ENCODE measurements around the gene PSMG1. TPM values are rescaled to one million over a fixed set of nuclear protein-coding genes. Genes with fewer than 3 reads are reported as not detected.
A peak's percentile ranks its signal among the peaks of the same experiment; 100 is the strongest.

PSMG1 gene
- total and polyA plus RNA-seq, 2 donors (not counting 1 experiment from before 2014, with no cell fraction given) = 55.5 to 62.3 TPM

DNA sequence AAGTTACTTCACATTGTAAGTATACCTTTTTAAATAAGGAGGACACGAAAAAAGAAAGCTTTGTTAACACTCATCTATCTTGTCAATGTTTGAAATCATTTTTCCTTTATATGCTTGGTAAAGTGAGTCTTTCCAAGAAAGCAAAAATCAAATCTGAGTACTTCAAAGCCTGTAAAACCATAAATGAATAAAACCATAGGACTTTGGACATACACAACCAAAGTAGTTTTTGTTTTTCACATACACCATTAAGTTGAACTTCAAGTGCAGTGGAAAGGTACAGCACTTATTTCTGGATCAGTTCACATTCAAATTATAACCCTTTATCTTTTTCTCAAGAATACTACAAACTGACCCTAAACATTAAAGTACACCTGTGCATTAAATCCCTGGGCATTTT is 10.1 kb upstream of the PSMG1 start:
- H3K27ac ChIP-seq (ENCODE audit: insufficient read depth, low read length) = no peak overlapping the region
- no peak overlapping the region for H3K4me2 ChIP-seq (ENCODE audit: extremely low read depth, insufficient read depth, low read length)
- H4K20me1 ChIP-seq (ENCODE audit: control insufficient read depth, extremely low read depth, insufficient read depth, low read length) = no peaks in the 10 kb centered on the region
- no peaks in the 10 kb centered on the region for H3K9me3 ChIP-seq (ENCODE audit: control insufficient read depth, insufficient read depth, low read depth, low read length)
- DNase-seq (ENCODE audit: low read depth in 2 of 2) = no peak
- TF ChIP-seq EZH2 (IDR thresholded peaks at IDR 0.05; ENCODE audit: low read length, missing control alignments) = no peak
- H3K4me3 ChIP-seq (replicated peaks in 1 of 4; ENCODE audit: control extremely low read depth in 1 of 4, insufficient read depth in 1 of 4, low read depth in 3 of 4, low read length in 4 of 4) = no peak overlapping the region
- H3K79me2 ChIP-seq (ENCODE audit: control insufficient read depth, insufficient read depth, low read length) = no peaks in the 10 kb centered on the region
- no peak overlapping the region for H2AFZ ChIP-seq (ENCODE audit: low read length)
- no peaks in the 10 kb centered on the region for H3K36me3 ChIP-seq (ENCODE audit: control insufficient read depth, insufficient read depth, low read length)
- H3K4me1 ChIP-seq (ENCODE audit: control insufficient read depth, extremely low read depth, insufficient read depth, low read length) = no peaks in the 10 kb centered on the region
- no peak overlapping the region for H3K9ac ChIP-seq (ENCODE audit: insufficient read depth, low read length)
- no peaks in the 10 kb centered on the region for H3K27me3 ChIP-seq (ENCODE audit: control insufficient read depth, insufficient read depth, low read length)

DNA sequence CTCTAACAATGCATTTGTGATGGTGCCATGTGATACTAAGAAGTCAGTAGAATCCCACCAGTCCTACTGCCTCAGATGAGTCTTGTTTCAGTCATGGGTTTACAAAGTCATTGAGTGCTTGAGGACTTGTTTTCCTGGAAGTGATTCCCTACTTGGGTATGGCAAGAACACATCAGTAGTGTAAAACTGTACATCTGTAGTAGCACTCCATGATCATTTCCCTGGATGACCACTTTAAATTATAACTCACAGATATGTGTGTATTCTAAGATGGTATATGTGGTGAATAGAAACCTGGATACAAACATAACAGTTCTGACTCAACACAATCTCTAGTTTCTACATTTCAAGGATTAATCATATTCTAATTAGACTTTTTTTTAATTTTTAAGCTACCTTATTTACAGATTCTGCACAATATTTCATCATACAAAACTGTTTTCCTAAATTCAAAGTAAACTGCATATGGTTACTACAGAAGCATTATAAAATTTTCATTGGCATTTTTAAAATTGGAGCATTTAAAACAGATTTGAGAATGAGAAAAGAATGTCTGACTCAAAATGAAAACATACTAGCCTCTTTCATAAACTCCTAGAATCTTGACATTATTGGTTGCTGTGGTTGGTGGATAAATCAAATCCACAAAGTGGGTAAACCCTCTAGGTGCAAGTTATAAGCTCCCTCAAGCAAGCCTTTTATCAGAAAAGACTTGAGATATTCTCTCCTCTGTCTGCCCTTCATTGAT is 6.8 kb upstream of the PSMG1 start:
- H3K4me1 ChIP-seq (ENCODE audit: control insufficient read depth, extremely low read depth, insufficient read depth, low read length) = no peaks in the 10 kb centered on the region
- no peaks in the 10 kb centered on the region for H3K36me3 ChIP-seq (ENCODE audit: control insufficient read depth, insufficient read depth, low read length)
- H4K20me1 ChIP-seq (ENCODE audit: control insufficient read depth, extremely low read depth, insufficient read depth, low read length) = no peaks in the 10 kb centered on the region
- peak overlapping the region; percentile 29 for H3K27ac ChIP-seq (ENCODE audit: insufficient read depth, low read length)
- H3K9ac ChIP-seq (ENCODE audit: insufficient read depth, low read length) = no peak overlapping the region
- no peak overlapping the region for H2AFZ ChIP-seq (ENCODE audit: low read length)
- peak; percentile 22 to 68 for DNase-seq (ENCODE audit: low read depth in 2 of 2)
- H3K4me2 ChIP-seq (ENCODE audit: extremely low read depth, insufficient read depth, low read length) = no peak overlapping the region
- no peaks in the 10 kb centered on the region for H3K9me3 ChIP-seq (ENCODE audit: control insufficient read depth, insufficient read depth, low read depth, low read length)
- no peaks in the 10 kb centered on the region for H3K27me3 ChIP-seq (ENCODE audit: control insufficient read depth, insufficient read depth, low read length)
- no peaks in the 10 kb centered on the region for H3K79me2 ChIP-seq (ENCODE audit: control insufficient read depth, insufficient read depth, low read length)
- TF ChIP-seq, protein P1, sequence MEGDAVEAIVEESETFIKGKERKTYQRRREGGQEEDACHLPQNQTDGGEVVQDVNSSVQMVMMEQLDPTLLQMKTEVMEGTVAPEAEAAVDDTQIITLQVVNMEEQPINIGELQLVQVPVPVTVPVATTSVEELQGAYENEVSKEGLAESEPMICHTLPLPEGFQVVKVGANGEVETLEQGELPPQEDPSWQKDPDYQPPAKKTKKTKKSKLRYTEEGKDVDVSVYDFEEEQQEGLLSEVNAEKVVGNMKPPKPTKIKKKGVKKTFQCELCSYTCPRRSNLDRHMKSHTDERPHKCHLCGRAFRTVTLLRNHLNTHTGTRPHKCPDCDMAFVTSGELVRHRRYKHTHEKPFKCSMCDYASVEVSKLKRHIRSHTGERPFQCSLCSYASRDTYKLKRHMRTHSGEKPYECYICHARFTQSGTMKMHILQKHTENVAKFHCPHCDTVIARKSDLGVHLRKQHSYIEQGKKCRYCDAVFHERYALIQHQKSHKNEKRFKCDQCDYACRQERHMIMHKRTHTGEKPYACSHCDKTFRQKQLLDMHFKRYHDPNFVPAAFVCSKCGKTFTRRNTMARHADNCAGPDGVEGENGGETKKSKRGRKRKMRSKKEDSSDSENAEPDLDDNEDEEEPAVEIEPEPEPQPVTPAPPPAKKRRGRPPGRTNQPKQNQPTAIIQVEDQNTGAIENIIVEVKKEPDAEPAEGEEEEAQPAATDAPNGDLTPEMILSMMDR (conservative IDR thresholded peaks at IDR 0.05 in 1 of 2, IDR thresholded peaks at IDR 0.05 in 1 of 2; ENCODE audit: low read depth in 1 of 2, low read length in 2 of 2) = no peak
- TF ChIP-seq EZH2 (IDR thresholded peaks at IDR 0.05; ENCODE audit: low read length, missing control alignments) = no peak
- H3K4me3 ChIP-seq (replicated peaks in 1 of 4; ENCODE audit: control extremely low read depth in 1 of 4, insufficient read depth in 1 of 4, low read depth in 3 of 4, low read length in 4 of 4) = no peak overlapping the region

DNA sequence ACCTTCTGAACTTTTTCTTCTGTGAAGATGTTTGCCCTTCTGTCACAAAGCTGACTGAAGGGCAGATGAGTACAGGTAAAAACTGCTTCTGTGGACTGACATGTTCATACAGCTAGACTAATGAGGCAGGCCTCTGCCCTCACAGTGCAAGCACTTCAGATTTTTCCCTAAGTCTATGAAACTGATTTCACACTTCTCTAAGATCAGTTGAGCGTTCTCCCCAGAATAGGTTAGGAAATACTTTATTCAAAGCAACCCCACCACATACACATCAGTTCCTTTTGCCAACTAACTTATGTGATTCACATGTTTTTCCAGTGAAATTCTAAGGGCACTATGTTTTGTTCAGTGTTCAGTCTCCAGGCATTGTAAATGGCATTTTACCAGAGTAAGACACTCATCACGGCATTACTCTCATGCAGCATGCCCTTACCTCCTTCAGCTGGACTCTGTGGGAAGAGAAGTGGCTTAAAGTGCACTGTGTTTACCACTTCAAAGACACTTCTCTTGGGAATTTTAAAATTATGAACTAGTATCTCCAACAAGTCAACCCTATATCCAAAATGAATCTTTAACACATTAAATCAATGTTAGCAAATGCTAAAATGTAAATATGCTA is 5.4 kb upstream of the PSMG1 start:
- Histone ChIP-seq H3K79me2 (ENCODE audit: control insufficient read depth, insufficient read depth, low read length) (no peaks in the 10 kb centered on the region), H3K4me2 (ENCODE audit: extremely low read depth, insufficient read depth, low read length) (no peak overlapping the region), H3K27ac (ENCODE audit: insufficient read depth, low read length) (no peak overlapping the region), H2AFZ (ENCODE audit: low read length) (no peak overlapping the region), H3K9ac (ENCODE audit: insufficient read depth, low read length) (no peak overlapping the region), H4K20me1 (ENCODE audit: control insufficient read depth, extremely low read depth, insufficient read depth, low read length) (no peaks in the 10 kb centered on the region), H3K27me3 (ENCODE audit: control insufficient read depth, insufficient read depth, low read length) (no peaks in the 10 kb centered on the region), H3K4me3 (replicated peaks in 1 of 4; ENCODE audit: control extremely low read depth in 1 of 4, insufficient read depth in 1 of 4, low read depth in 3 of 4, low read length in 4 of 4) (no peak overlapping the region), H3K4me1 (ENCODE audit: control insufficient read depth, extremely low read depth, insufficient read depth, low read length) (no peaks in the 10 kb centered on the region), H3K9me3 (ENCODE audit: control insufficient read depth, insufficient read depth, low read depth, low read length) (no peaks in the 10 kb centered on the region), H3K36me3 (ENCODE audit: control insufficient read depth, insufficient read depth, low read length) (no peaks in the 10 kb centered on the region)
- no peak for TF ChIP-seq EZH2 (IDR thresholded peaks at IDR 0.05; ENCODE audit: low read length, missing control alignments)
- TF ChIP-seq, protein P1 (conservative IDR thresholded peaks at IDR 0.05 in 1 of 2, IDR thresholded peaks at IDR 0.05 in 1 of 2; ENCODE audit: low read depth in 1 of 2, low read length in 2 of 2) = no peak
- peak in 1 of 2 donors; percentile 31 for DNase-seq (ENCODE audit: low read depth in 2 of 2)
